LNCaP clone FGC (cell line): Measurements from ENCODE around the gene S1PR3.

ENCODE experiments used
- DNase-seq: peaks from one replicate; pipeline ENCODE4 v3.0.0-alpha.2; 2011; ENCODE audit warnings: low read depth
- H3K4me3 ChIP-seq: 2 replicates; pipeline ENCODE4 v1.5.1; 2011; ENCODE audit warnings: mild to moderate bottlenecking, low read depth, low read length, control low read depth
- TF ChIP-seq, protein P1 (sequence below): IDR thresholded peaks from 2 replicates; pipeline ENCODE4 v1.5.1; 2012; ENCODE audit warnings: mild to moderate bottlenecking; ENCODE audit not compliant: control insufficient read depth, insufficient read depth; ENCODE audit errors: extremely low read depth

Gene S1PR3

DNA sequence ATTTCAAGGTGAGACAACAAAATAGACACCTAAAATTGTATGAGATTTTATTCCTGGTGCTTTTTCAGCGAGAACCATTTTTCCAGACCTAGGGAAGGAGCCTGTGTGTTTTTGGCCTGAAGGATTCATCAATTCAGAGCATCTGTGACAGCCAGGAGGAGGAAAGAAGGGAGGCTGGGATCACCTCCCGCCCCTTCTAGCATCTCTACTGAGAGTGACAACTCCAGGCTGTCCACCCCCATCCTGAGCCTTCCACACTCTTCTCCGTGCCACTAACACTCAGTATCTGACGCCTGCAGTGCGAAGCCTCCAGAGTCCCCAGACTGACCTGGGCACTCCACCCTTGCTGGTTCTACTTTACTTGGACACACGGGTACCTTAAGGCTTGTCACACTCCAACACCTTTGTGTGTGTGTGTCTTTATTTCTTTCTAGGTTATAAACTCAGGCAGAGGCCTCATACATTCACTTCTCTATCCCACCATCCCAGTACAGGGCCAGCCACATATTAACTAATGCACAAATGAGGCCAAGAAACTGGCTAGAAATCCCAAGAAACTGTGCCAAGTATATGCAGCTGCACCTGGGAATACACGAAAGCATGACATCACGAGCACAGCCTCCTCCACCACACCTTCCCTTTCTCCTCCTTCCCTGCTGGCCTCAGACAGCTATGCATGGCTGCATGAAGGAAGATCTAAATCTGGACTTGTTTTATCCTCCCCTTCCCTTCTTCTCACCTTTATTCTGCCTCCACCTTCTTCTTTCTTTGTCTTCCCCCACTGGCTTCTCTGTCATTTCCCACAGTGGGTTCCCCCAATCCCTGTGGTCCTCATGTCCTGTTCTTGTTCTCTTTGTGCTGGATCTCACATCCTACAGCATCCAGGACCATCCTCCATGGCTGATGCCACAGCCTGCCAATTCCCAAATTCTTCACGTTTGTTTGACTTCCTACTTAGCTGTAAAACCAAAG, 16.0 kb downstream of the S1PR3 start:
- H3K4me3 ChIP-seq: no peak overlapping the region
- TF ChIP-seq, protein P1, sequence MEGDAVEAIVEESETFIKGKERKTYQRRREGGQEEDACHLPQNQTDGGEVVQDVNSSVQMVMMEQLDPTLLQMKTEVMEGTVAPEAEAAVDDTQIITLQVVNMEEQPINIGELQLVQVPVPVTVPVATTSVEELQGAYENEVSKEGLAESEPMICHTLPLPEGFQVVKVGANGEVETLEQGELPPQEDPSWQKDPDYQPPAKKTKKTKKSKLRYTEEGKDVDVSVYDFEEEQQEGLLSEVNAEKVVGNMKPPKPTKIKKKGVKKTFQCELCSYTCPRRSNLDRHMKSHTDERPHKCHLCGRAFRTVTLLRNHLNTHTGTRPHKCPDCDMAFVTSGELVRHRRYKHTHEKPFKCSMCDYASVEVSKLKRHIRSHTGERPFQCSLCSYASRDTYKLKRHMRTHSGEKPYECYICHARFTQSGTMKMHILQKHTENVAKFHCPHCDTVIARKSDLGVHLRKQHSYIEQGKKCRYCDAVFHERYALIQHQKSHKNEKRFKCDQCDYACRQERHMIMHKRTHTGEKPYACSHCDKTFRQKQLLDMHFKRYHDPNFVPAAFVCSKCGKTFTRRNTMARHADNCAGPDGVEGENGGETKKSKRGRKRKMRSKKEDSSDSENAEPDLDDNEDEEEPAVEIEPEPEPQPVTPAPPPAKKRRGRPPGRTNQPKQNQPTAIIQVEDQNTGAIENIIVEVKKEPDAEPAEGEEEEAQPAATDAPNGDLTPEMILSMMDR: no peak
- no peak for DNase-seq

DNA sequence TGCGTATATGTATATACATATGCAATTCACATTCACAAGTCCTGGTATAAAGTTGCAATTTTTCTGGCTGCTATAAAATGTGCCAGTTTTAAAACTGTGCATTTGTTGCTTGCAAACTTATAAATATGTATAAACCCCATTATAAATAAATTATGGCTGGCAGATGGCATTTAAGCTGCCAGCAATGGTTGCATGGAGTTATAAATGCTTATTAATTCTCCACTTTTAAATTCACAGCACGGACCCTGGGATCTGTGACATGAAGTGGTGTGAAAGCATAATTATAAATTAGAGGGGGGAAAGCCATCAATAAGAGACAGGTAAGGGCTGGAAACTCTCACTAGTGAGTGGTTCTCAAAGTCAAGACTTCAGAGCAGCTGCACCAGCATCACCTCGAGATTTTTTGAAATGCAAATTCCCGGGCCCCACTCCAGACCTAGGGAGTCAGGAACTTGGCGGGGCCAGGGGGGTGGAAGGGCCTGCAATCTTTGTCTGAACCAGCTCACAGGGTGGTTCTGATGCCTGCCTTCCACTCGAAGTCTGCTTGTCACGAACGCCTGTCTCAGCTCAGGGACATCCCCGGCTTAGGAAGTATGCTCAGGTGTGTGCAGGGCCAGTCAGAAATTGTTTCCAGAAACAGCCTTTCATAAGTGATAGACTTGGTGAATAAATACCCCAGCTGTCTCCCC, 16.9 kb downstream of the S1PR3 start:
- no peak for DNase-seq
- TF ChIP-seq, protein P1: no peak
- H3K4me3 ChIP-seq: no peak overlapping the region

DNA sequence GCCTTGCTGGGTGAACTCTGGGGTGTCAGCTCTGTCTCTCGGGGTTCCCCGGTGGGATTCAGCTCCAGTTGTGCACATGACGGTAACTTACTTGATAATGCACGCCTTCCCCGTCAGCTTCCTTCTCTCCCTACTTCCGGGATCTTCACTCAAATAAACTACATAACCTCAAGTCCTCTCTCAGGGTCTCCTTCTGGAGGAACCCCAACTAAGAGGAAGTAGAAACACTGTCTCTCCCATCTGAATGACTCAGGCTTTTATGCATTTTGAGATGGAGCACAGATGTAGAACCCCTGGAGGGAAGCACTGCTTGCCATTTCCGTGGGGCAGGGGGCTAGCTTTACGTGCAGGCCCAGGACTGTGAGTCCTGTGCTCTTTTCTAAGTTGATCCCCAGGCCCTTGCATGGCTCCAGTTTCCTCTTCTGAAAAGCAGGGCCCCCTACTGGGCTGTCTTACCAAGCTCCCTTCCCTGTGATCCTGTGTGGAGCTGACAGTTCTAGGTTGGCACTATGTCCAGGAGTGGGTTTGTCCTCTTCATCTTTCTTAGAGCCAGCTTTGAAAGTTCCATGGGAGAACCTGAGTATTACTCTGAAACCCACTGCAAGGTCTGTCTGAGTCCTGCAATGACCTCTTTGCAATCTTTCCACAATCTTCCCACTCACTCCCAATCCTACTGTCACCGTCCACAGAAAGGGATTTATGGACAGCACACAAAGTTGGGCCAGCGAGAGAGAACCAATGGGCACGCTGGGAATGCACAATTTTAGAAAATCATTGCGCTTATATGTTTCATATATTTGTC, 17.7 kb downstream of the S1PR3 start:
- TF ChIP-seq, protein P1: no peak
- DNase-seq: no peak
- H3K4me3 ChIP-seq: no peak overlapping the region

DNA sequence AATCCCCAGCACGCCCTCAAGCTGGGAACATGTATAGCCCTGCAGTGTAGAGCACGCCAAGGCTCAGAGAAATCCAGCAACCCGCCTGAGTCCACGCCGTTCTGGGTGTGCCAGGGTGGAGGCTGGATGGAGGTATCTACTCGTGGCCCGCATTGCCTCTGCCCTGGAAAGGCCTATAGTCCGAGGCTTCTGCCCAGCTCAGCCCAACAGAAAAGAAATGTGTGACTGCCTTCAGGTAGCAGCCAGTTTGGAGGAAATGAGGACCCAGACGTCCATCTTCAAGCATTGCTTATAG, 18.2 kb downstream of the S1PR3 start:
- no peak overlapping the region for H3K4me3 ChIP-seq
- no peak for DNase-seq
- TF ChIP-seq, protein P1: no peak

DNA sequence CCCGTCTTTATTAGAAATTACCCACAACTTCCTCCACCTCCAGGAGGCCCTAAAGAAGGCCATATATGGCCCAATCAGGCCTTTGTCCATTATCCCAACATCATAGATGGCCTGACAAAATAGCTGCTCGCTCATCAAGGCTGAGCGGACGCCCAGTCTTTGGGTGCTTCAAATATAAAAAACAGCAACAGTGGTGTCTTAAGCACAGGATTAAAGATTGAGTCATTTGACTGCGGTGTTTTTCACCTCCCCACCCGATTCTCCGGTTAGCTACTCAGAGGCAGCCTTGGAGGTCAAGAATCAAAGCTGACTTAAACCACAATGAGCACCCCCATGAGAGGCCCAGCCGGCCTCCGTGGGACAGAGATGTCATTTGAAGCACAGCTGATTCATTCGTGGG, 18.8 kb downstream of the S1PR3 start:
- DNase-seq: no peak
- H3K4me3 ChIP-seq: no peak overlapping the region
- TF ChIP-seq, protein P1: no peak

DNA sequence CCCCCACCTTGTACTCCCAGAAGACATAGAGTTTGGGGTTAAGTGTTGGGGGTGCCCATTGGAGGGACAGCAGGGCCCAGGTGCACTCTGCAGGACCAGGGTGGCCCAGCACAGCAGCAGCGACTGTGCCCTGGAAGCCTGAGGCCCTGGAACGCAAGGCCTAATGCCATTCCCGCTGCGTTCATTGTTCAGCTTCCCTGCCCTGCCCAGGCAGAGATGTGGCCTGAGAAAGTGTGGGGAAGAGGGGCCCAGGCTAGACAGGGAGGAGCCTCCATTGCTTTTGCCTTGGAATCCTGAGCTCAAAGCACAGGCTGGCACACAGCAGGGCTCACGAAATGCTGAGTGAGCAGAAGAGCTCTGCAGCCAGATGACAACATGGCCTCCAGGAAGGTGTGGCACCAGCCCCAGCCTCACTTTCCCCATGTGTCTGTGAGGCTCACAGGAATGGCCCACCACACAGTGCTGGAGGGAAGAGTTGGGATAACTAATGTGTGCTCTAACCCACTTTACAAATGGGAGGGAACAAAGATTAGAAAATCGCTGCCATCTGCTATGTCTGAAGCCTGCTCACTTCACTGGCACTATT, 19.4 kb downstream of the S1PR3 start:
- H3K4me3 ChIP-seq: no peak overlapping the region
- DNase-seq: no peak
- TF ChIP-seq, protein P1: no peak
